GM19324 (cell line): Measurements from ENCODE around the gene MAP1S.

Source experiments
- ATAC-seq: cut with Tn5 transposase; IDR thresholded peaks from one replicate; pipeline ENCODE4 v1.9.1; 2021; ENCODE audit warnings: mild to moderate bottlenecking, moderate library complexity; ENCODE audit not compliant: unreplicated experiment, low FRiP score

The MAP1S gene

DNA sequence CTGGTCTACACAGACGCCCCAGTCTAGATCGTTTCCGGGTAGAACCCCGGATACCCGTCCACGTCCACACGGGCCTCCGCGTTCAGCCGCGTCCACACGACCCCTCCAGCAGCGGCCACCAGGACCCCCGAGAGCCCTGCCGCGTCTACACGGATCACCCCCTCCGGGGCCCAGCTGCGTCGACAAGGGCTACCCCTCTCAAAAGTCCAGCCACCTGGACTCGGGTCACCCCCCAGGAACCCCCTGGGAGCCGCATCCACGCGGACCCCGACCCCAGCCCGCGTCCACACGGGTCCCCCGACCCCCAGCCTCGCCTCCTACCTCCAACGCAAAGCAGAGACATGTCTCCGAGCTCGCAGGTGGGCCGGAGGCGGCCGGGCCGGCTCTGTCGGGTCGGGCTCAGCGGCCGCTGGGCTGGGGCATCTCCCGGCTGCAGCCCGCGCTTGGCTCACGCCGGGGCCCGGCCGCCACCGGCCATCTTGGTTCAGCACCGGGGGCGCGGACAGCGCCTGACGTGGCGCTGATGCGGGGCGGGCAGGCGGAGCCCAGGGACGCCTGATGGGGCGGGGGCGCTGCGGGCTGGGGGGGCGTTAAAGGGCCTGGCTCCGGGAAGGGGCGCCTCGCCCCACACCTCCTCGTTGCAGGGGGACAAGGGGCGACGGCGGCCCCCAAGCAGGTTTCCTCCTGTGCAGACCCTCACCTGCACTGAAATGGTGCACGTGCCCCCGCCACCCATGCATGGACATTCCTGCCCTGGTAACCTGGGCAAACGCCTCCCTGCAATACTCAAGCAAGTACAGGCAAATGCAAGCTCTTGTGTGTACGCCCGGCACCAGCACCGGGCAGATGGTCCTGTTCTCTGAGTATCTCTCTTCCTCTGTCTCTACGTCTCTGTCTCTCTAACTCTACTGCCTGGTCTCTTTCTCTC lies 31.2 kb upstream of the MAP1S start, which contains the start of gene UNC13A:
Gene UNC13A, minus strand, starts transcription at position 498 of the 928 bp plus-strand sequence. Its CDS starts 155 bp downstream, at position 343.
- no peak for ATAC-seq

DNA sequence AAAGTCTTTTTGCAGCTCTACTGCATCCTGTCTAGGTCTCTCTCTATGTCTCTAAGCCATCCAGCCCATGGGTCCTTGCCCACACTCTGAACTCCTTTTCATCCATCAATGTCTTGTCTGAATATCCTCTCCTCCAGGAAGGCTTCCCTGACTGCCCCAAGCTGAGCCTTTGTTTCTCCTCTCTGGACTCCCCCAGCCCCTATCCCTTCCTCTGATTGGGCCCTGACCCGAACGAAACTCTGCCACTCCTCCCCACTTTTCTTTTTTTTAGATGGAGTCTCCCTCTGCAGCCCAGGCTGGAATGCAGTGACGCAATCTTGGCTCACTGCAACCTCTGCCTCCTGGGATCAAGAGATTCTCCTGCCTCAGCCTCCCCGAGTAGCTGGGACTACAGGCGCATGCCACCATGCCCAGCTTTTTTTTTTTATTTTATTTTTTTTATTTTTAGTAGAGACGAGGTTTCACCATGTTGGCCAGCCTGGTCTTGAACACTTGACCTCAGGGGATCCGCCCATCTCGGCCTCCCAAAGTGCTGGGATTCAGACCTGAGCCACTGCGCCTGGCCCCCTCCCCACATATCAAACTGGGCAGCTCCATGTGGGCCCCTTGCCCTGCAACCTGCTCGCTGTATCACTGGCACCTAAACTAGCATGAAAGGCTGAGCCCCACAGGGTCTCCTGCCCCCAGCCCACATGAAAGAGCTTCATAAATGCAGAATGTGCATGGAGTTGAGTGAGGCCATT lies 30.3 kb upstream of the MAP1S start:
- ATAC-seq, result no peak

DNA sequence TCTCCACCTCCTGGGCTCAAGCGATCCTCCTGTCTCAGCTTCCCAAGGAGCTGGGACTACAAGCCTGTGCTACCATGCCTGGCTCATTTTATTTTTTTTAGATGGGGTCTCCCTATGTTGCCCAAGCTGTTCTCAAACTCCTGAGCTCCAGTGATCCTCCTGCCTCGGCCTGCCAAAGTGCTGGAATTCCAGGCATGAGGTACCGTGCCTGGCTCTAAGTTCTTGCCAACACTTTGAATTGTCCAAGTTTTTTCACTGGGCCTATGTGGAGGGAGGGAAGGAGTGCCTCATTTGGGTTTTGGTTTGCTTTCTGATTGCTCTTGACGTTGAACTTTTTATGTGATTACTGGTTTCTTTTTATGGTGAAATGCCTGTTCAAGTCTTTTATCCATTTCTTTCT lies 26.7 kb upstream of the MAP1S start:
- no peak for ATAC-seq

DNA sequence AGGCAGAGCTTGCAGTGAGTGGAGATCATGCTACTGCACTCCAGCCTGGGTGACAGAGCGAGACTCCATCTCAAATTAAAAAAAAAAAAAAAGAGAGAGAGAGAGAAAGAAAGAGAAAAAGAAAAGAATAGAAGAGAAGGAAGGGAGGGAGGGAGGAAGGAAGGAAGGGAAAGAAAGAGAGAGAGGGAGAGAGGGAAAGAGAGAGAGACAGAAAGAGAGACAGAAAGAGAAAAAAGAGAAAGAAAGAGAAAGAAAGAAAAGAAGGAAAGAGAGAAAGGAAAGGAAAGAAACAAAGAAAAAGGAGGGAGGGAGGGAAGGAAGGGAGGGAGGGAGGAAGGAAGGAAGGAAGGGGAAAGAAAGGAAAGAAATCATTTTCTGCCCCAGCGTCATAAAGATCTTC lies 24.1 kb upstream of the MAP1S start:
- no peak for ATAC-seq

DNA sequence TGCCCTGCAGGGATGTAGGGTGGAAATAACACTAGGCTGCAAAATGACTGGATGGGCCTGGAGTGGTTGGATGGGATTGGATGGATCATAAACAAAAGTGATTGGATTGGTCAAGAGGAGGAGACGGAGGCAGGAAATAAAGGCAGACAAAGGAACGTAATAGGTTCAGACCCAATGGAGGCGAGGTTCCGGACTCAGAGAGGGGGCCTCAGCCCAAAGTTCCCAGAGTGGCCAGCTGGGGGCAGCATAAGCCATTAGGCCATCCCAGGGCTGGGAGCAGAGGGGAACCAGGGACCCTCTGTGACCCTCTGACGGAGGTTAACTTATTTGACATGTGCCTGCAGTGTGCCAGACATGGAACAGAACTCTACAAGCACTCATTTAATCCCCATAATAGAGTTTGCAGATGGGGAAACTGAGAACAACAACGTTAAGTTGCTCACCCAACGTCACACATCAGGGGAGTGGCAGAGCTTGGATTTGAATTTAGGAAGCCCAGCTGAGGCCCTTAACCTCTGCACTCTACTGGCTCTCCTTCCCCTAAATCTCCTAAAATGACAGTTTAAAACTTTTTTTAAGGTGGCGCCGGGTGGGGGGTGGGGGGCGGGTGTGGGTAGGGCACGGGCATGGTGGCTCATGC lies 15.3 kb upstream of the MAP1S start:
- no peak for ATAC-seq

DNA sequence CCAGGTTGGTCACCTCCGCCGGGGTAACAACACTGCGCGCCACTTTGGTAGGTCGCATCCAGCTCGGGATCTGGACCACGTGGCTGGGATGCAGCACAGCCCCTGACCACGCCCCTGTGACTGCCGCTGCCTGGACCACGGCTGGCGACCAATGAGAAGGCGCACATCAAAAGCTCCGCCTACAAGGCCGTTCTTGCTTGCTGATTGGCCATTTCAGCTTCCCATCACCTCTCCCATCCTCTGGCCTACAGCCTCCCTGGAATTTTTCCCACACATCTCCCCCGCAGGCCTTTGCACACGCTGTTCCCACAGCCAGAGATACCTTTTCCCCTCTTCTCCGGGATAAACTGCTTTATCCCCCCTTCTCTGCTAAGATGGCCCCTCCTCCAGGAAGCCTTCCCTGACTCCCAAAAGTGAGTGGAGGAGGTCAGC lies 12.5 kb upstream of the MAP1S start:
- no peak for ATAC-seq

DNA sequence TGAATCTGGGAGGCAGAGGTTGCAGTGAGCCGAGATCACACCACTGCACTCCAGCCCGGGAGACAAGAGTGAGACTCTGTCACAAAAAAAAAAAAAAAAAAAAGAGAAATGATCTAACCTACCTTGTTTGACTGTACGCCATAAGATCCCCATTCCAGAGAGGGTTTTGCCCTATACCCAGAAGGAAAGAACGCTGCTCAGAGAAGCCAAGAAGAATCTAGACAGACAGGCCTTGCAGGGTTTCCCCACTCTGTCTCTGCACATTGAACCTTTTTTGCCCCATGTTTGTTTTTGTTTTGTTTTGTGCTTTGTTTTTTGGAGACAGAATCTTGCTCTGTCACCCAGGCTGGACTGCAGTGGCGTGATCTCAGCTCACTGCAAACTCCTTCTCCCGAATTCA lies 7.4 kb upstream of the MAP1S start:
- no peak for ATAC-seq

DNA sequence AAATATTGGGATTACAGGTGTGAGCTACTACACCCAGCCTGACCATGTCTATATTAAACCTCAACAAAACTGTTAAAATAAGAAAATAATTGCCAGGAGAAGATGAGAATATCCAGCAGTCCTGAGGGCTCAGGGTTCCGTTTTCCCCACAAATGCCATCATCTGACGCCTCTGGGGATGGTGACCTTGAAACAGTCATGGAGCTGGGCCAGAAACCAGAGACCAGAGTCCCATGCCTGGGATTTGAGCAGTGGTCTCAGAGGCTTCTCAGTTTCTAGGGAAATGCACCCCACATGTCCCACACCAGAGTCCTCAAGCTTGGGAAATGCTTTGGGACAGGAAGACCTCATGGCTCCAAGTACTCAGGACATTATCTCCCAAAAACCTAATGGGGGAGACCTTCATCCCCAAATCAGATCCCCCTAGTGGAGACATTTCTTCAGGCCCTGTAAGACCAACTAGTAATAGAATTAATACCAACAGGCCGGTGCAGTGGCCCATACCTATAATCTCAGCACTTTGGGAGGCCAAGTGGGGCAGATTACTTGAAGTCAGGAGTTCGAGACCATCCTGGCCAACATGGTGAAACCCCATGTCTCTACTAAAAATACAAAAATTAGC lies 2.9 kb upstream of the MAP1S start:
- ATAC-seq, result no peak

DNA sequence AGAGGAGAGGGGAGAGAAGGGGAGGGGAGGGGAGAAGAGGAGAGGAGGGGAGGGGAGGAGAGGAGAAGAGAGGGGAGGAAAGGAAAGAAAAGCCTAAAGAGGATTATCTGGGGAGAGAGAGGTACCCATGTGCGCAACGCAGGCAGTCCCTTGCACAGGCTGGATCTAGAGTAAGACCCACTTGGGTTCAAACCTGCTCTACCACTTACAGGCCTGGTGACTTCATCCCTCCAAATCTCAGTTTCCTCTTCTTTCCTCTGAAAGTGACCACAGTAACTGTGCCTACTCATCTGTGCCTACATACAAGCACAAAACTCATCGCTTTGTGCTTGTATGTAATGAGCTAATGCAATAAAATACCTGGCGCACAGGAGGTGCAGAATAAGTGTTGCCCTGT lies 732 bp upstream of the MAP1S start:
- no peak for ATAC-seq

DNA sequence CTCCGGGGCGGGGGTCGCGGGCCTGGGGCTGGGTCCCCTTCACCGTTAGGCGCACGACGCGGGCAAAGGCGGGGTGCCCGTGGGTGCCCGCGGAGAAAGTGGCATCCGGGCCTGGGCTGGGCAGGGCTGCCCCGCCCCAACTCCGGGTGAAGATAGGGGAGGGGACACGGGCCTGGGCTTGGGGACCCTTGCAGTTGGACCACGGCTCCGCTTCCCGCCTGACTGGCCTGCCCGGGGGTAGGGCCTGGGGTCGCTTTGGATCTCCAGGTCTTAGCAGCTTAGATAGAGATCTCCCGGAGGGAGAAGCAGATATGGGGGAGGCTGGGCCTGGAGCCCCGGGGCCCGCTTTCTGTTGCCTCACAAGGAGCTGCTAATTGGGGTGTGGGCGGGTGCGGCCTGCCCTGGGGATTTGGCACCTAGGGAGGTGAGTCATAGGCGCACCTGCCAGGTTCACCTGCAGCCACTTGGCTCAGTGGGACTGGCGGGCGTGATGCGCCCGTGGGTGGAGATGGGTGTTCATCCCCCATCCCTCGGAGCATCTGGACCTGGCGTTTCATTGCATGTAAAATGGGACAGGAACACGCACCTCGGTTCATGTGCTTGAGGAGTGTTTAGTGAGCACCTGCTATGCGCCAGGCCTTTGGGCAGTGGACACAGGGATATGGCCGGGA lies 585 bp downstream of the MAP1S start:
- peak; percentile 37 for ATAC-seq

DNA sequence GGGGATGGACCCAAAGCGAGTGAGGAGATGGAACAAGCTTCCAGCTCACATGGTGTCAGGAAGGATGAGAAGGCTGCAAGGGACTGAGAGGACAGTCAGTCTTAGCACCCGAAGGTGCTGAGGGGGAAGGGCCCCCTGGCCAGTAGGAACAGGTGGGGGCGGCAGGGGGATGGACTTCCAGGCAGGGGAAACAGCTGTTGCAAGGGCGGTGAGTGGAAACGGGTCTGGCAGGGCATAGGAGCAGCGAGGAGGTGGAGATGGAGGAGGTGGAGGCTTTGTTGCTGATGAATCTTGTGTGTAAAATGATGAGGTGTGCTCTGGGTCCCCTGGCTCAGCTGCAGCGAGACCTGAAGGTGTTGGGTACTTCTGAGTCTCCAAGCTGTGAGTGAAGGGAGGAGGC lies 1.2 kb downstream of the MAP1S start:
- ATAC-seq, result no peak

DNA sequence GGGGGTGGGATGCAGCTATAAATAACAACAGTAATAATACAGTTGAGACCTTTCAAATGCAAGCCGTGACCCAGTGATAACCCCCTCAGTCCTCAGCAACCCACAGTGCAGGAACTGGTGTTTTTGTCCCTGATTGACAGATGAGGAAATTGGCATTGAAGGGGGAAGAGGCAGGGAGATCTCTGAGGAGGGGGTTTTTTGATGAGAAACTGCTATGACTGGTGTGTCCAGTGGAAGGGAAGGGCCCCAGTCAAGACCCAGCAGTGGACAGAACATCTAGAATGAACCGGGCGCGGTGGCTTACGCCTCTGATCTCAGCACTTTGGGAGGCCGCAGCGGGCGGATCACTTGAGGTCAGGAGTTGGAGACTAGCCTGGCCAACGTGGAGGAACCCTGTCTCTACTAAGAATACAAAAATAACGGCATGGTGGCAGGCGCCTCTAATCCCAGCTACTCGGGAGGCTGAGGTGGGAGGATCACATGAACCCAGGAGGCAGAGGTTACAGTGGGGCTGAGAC lies 1.9 kb downstream of the MAP1S start:
- no peak for ATAC-seq

DNA sequence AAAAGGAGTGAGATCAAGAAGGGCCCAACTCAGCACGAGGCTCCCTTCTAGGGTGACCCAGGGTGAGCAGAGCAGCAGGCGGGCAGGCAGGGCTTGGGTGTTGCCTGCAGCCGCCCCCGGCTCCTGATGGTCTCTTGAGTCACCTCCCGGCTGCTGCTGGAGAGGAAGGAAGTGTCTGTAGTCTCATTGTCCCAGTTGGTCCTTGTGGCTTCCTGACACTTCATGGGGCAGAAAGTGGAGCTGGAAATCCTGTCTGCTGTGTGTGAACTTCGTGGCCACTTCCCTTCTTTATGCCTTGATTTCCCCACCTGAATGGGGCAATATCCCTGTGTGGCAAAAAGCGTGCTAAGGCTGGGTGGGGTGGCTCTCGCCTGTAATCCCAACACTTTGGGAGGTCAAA lies 2.5 kb downstream of the MAP1S start:
- ATAC-seq, result no peak

DNA sequence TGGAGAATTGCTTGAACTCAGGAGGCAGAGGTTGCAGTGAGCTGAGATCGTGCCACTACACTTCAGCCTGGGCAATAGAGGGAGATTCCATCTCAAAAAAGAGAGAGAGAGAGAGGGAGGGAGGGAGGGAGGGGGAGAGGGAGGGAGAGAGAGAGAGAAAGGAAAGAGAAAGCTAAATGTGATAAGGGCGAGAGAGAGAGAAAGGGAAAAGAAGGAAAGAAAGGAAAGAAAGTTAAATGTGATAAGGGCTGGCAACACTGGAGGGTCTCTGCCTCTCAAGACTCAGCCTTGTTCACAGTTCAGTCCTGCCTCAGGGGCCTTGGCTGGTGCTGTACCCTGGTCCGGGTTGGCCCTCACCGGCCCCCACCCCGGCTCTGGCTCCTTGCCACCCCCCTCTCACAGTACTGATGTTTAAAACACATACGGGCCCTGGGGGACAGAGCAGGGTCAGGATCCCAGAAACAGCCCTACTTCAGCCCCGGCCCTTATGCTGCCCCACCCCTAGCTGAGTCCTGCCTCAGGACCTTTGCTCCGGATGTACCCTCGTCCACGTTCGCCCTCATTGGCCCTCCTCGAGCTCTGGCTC lies 3.5 kb downstream of the MAP1S start:
- ATAC-seq, result no peak

DNA sequence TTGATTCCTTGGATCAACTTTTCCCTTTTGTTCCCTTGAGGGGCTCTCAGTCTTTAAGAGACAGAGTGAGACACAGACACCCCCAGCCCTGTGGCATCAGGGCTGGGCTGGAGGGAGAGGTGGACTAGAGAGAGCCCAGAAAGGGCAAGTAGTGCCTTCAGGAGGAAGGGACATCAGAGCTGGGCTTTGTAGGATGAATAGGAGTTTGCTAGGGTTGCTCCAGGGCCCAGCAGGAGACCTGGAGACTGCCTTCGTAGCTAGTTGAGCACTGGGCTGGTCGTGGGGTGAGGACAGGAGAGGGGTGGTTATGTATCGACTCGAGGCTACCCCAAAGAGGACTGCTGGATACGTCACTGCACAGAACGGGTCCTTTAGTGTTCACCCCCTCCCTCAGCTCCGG lies 5.4 kb downstream of the MAP1S start:
- ATAC-seq, result no peak

DNA sequence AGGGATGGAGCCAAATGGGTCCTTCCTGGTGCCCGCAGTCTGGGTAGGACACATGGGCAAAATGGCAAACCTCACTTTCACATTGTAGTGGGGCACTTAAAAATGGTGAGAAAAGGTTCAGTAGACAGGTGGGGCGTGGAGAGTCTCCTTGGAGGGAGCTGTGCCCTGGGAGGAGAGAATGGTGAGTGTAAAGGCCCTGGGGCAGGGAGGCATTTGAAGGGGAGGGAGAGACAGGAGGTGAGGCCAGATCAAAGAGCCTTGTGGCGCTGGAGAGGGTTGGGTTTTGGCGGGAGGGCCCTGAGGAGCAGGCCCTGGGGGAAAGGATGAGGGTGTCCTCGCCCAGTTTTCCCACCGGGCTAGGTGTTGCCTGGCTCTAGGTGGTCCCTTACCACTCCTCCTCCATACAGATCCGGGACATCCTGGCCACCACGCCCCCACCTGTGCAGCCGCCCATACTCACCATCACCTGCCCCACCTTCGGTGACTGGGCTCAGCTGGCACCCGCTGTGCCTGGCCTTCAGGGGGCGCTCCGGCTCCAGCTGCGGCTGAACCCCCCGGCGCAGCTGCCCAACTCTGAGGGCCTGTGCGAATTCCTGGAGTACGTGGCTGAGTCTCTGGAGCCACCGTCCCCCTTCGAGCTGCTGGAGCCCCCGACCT lies 6.3 kb downstream of the MAP1S start:
- ATAC-seq, result no peak

DNA sequence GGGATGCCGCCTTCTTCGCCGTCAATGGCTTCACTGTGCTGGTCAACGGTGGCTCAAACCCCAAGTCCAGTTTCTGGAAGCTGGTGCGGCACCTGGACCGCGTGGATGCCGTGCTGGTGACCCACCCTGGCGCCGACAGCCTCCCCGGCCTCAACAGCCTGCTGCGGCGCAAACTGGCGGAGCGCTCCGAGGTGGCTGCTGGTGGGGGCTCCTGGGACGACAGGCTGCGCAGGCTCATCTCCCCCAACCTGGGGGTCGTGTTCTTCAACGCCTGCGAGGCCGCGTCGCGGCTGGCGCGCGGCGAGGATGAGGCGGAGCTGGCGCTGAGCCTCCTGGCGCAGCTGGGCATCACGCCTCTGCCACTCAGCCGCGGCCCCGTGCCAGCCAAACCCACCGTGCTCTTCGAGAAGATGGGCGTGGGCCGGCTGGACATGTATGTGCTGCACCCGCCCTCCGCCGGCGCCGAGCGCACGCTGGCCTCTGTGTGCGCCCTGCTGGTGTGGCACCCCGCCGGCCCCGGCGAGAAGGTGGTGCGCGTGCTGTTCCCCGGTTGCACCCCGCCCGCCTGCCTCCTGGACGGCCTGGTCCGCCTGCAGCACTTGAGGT lies 7.0 kb downstream of the MAP1S start:
- ATAC-seq, result no peak

DNA sequence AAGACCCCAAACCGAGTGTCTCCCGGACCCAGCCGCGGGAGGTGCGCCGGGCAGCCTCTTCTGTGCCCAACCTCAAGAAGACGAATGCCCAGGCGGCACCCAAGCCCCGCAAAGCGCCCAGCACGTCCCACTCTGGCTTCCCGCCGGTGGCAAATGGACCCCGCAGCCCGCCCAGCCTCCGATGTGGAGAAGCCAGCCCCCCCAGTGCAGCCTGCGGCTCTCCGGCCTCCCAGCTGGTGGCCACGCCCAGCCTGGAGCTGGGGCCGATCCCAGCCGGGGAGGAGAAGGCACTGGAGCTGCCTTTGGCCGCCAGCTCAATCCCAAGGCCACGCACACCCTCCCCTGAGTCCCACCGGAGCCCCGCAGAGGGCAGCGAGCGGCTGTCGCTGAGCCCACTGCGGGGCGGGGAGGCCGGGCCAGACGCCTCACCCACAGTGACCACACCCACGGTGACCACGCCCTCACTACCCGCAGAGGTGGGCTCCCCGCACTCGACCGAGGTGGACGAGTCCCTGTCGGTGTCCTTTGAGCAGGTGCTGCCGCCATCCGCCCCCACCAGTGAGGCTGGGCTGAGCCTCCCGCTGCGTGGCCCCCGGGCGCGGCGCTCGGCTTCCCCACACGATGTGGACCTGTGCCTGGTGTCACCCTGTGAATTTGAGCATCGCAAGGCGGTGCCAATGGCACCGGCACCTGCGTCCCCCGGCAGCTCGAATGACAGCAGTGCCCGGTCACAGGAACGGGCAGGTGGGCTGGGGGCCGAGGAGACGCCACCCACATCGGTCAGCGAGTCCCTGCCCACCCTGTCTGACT lies 7.9 kb downstream of the MAP1S start:
- ATAC-seq, result no peak
